B cell (primary cell): ENCODE results near the gene CIITA. TPM values are rescaled to one million over a fixed set of nuclear protein-coding genes. Genes with fewer than 3 reads are reported as not detected.

Source experiments
- ATAC-seq: fragments of 200-7000 bp; cut with Tn5 transposase; one replicate; pipeline ENCODE4 v1.10.0; 2021; ENCODE audit warnings: low read depth, mild to moderate bottlenecking, moderate number of reproducible peaks, moderate library complexity
- CTCF ChIA-PET: fragments of 350-600 bp; sonication (Branson Sonifier 250); formaldehyde crosslinking; loops from one replicate; lab custom pipeline; 2021; ENCODE audit warnings: antibody characterized with exemption, inconsistent platforms; lab: Charles Lee
- POLR2A ChIA-PET: fragments of 350-600 bp; sonication (Branson Sonifier 250); formaldehyde crosslinking; loops from one replicate; lab custom pipeline; 2021; ENCODE audit warnings: antibody characterized with exemption; lab: Charles Lee
- DNase-seq: peaks from one replicate; pipeline ENCODE4 v3.0.0; 2013
- H2AFZ ChIP-seq: 2 replicates; pipeline ENCODE4 v1.6.1; 2012; ENCODE audit warnings: mild to moderate bottlenecking, low read depth, low read length; ENCODE audit not compliant: insufficient read depth, poor library complexity, severe bottlenecking
- H3K27ac ChIP-seq, 2 donors: 1 replicate in 1 of 2; 2 replicates in 1 of 2; pipeline ENCODE4 v1.5.1; 2012 to 2013; ENCODE audit warnings: low read length in 2 of 2, mild to moderate bottlenecking in 2 of 2, moderate library complexity in 1 of 2
- H3K27me3 ChIP-seq, 4 experiments: fragments of 200-600 bp in 1 of 4; sonication (generic) in 1 of 4; replicated peaks in 1 of 4; 1 replicate in 2 of 4; 2 replicates in 2 of 4; pipeline versions ENCODE4 v1.6.1 to v1.7.0; 2013 to 2016; ENCODE audit warnings: low read length in 3 of 4, mild to moderate bottlenecking in 2 of 4, mixed read lengths in 1 of 4, moderate library complexity in 1 of 4; ENCODE audit not compliant: insufficient read depth in 4 of 4, control insufficient read depth in 3 of 4; ENCODE audit errors: control extremely low read depth in 1 of 4
- H3K36me3 ChIP-seq, 2 experiments: replicated peaks in 1 of 2; 1 replicate in 1 of 2; 2 replicates in 1 of 2; pipeline versions ENCODE4 v1.6.1 to v1.7.1; 2013; ENCODE audit warnings: low read length in 1 of 2; ENCODE audit not compliant: insufficient read depth in 2 of 2, control insufficient read depth in 1 of 2; ENCODE audit errors: control extremely low read depth in 1 of 2, extremely low read depth in 1 of 2
- H3K4me1 ChIP-seq, 2 donors: fragments of 200-600 bp in 1 of 2; sonication (generic) in 1 of 2; 1 replicate in 1 of 2; 2 replicates in 1 of 2; pipeline versions ENCODE4 v1.5.1 to v1.6.1; 2013 to 2017; ENCODE audit warnings: low read length in 2 of 2; ENCODE audit not compliant: control insufficient read depth in 2 of 2, insufficient read depth in 2 of 2
- H3K4me2 ChIP-seq: replicated peaks from 2 replicates; pipeline ENCODE3; 2012; ENCODE audit warnings: mild to moderate bottlenecking, low read depth, low read length; ENCODE audit not compliant: poor library complexity, severe bottlenecking
- H3K4me3 ChIP-seq, 5 experiments: fragments of 200-600 bp in 1 of 5; sonication (generic) in 1 of 5; 1 replicate in 3 of 5; 2 replicates in 2 of 5; pipeline versions ENCODE4 v1.5.1 to v1.7.0; 2011 to 2016; ENCODE audit warnings: low read length in 4 of 5, mild to moderate bottlenecking in 4 of 5, low read depth in 2 of 5, control low read depth in 1 of 5, moderate library complexity in 1 of 5; ENCODE audit not compliant: insufficient read depth in 1 of 5; ENCODE audit errors: control extremely low read depth in 1 of 5, extremely low read depth in 1 of 5
- H3K79me2 ChIP-seq: fragments of 200-600 bp; sonication (generic); one replicate; pipeline ENCODE4 v1.6.0; 2016; ENCODE audit warnings: low read length; ENCODE audit not compliant: control insufficient read depth, insufficient read depth
- H3K9ac ChIP-seq: fragments of 200-600 bp; sonication (generic); 2 replicates; pipeline ENCODE4 v1.6.1; 2017; ENCODE audit warnings: mild to moderate bottlenecking, low read length, moderate library complexity
- H3K9me3 ChIP-seq, 3 donors: one replicate each; pipeline versions ENCODE4 v1.6.1 to v1.7.1; 2013; ENCODE audit warnings: low read length in 2 of 3; ENCODE audit not compliant: control insufficient read depth in 2 of 3, insufficient read depth in 1 of 3; ENCODE audit errors: control extremely low read depth in 1 of 3
- H4K20me1 ChIP-seq: 2 replicates; pipeline ENCODE4 v1.6.0; 2012; ENCODE audit warnings: mild to moderate bottlenecking, low read length; ENCODE audit not compliant: insufficient read depth, control insufficient read depth, poor library complexity, severe bottlenecking
- H3K27ac Mint-ChIP-seq: one replicate; pipeline ENCODE4 v1.8.0; 2021; ENCODE audit warnings: mixed read lengths
- H3K27me3 Mint-ChIP-seq: one replicate; pipeline ENCODE4 v1.8.0; 2021; ENCODE audit warnings: mixed read lengths
- H3K4me1 Mint-ChIP-seq: one replicate; pipeline ENCODE4 v1.8.0; 2021; ENCODE audit warnings: mixed read lengths
- H3K4me3 Mint-ChIP-seq: one replicate; pipeline ENCODE4 v1.8.0; 2021; ENCODE audit warnings: mixed read lengths
- H3K9me3 Mint-ChIP-seq: one replicate; pipeline ENCODE4 v1.8.0; 2022; ENCODE audit warnings: mixed read lengths; ENCODE audit not compliant: insufficient read depth
- EZH2 ChIP-seq: IDR thresholded peaks from 2 replicates; pipeline ENCODE4 v1.6.1; 2012; ENCODE audit warnings: borderline replicate concordance, low read depth, mild to moderate bottlenecking, moderate library complexity, low read length; ENCODE audit not compliant: insufficient read depth, poor library complexity, severe bottlenecking
- WGBS: methylation state at CpG from one replicate; pipeline ENCODE4 v1.1.5; 2013; ENCODE audit warnings: missing lambda C conversion rate; ENCODE audit not compliant: insufficient coverage; 5-methylcytosine and 5-hydroxymethylcytosine counted together
- intact Hi-C: fragments of 100-400 bp; cut with micrococcal nuclease; formaldehyde crosslinking; loops from one replicate; pipeline ENCODE4 v1.10.0; 2022
- polyA plus RNA-seq: library from polyadenylated mRNA; depleted of rRNA; stranded (reverse); fragments of >200 nt; gene quantifications from 2 replicates; pipeline ENCODE4 v1.2.3, GENCODE V29; 2012
- total RNA-seq, 2 donors: library from RNA; stranded (reverse); fragments of 120-200 nt in 1 of 2; gene quantifications; 1 replicate in 1 of 2; 2 replicates in 1 of 2; pipeline versions ENCODE4 v1.2.3 to v1.2.4, GENCODE V29; 2013 to 2022
- TF ChIP-seq, protein P1 (sequence below): fragments of 200-600 bp; IDR thresholded peaks from one replicate; pipeline ENCODE4 v1.8.0; 2022; ENCODE audit warnings: antibody characterized with exemption, mild to moderate bottlenecking

The CIITA gene
- total and polyA plus RNA-seq, 2 donors (not counting 1 experiment from before 2014, with no cell fraction given), result 632 to 719 TPM

DNA sequence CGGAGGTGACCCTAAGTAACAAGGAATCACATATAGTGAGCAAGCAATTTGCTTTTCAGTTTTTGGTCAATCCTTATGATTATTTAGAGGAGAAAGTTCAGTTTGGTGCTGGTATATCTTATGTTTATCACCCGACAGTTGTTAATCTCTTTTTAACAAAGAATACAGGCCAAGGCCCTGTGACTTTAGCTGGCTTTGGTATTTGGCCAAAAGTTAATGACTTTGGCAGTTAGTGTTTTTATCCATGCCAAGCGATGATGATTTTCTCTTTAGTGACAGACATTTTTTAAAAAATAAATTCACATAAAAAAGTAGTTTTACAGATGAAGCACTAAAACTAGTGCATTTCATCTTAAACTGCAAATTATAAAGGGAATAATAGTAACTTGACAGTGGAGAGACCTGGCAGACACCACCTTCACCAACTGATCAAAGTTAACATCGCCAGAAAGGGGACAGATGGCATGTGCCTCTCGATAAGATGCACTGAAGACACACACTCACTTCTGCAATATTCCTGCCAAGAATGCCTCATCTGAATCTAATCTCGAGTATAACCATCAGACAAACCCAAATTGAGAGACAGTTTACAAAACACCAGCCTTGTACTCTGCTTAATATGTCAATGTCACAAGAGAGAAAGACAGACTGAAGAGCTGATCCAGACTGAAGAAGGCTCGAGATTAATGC is 58.4 kb downstream of the CIITA start:
- no peak overlapping the region for H3K4me3 ChIP-seq
- TF ChIP-seq, protein P1, sequence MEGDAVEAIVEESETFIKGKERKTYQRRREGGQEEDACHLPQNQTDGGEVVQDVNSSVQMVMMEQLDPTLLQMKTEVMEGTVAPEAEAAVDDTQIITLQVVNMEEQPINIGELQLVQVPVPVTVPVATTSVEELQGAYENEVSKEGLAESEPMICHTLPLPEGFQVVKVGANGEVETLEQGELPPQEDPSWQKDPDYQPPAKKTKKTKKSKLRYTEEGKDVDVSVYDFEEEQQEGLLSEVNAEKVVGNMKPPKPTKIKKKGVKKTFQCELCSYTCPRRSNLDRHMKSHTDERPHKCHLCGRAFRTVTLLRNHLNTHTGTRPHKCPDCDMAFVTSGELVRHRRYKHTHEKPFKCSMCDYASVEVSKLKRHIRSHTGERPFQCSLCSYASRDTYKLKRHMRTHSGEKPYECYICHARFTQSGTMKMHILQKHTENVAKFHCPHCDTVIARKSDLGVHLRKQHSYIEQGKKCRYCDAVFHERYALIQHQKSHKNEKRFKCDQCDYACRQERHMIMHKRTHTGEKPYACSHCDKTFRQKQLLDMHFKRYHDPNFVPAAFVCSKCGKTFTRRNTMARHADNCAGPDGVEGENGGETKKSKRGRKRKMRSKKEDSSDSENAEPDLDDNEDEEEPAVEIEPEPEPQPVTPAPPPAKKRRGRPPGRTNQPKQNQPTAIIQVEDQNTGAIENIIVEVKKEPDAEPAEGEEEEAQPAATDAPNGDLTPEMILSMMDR, result no peak
- no peak for TF ChIP-seq EZH2
- H2AFZ ChIP-seq, result no peak overlapping the region
- peaks cover 0 to 51% of the 10 kb centered on the region in 2 experiments for H3K36me3 ChIP-seq
- no peak overlapping the region for H3K4me2 ChIP-seq
- peaks cover 91% of the 10 kb centered on the region for H4K20me1 ChIP-seq
- H3K27me3 ChIP-seq, result no peaks in the 10 kb centered on the region
- no peak overlapping the region for H3K9ac ChIP-seq
- peaks cover 37 to 70% of the 10 kb centered on the region in 2 donors for H3K4me1 ChIP-seq
- Mint-ChIP-seq H3K9me3 (no peaks in the 10 kb centered on the region), H3K4me1 (peaks cover 85% of the 10 kb centered on the region), H3K27me3 (no peaks in the 10 kb centered on the region), H3K27ac (peak overlapping the region; percentile 71), H3K4me3 (no peak overlapping the region)
- 87% methylated on average over 4 of the region's 7 CpGs for WGBS
- CTCF ChIA-PET, result no interaction called here
- no peak for ATAC-seq
- intact Hi-C loops, result no loop called here
- POLR2A ChIA-PET, result interaction anchor here (0.6 to 0.7 kb wide), 2 partner anchors 24 to 40 kb away, joined by 3 to 4 read pairs; no protein-coding TSS in a partner anchor
- H3K9me3 ChIP-seq, result no peaks in the 10 kb centered on the region
- no peak for DNase-seq
- H3K79me2 ChIP-seq, result peaks cover 15% of the 10 kb centered on the region
- H3K27ac ChIP-seq, result peak overlapping the region in 1 of 2 donors; percentile 18
